Measurements from ENCODE around the gene OPA3.

GRCh38 chr19:45488708-45489107, 95.9 kb downstream of the OPA3 start:
- TF ChIP-seq CTCF (IDR thresholded peaks at IDR 0.05) (no peak), POLR2A (IDR thresholded peaks at IDR 0.05) (no peak)

Measured in heart left ventricle (tissue), 13 donors.